ENCODE measurements around the gene SLCO4A1.

DNA sequence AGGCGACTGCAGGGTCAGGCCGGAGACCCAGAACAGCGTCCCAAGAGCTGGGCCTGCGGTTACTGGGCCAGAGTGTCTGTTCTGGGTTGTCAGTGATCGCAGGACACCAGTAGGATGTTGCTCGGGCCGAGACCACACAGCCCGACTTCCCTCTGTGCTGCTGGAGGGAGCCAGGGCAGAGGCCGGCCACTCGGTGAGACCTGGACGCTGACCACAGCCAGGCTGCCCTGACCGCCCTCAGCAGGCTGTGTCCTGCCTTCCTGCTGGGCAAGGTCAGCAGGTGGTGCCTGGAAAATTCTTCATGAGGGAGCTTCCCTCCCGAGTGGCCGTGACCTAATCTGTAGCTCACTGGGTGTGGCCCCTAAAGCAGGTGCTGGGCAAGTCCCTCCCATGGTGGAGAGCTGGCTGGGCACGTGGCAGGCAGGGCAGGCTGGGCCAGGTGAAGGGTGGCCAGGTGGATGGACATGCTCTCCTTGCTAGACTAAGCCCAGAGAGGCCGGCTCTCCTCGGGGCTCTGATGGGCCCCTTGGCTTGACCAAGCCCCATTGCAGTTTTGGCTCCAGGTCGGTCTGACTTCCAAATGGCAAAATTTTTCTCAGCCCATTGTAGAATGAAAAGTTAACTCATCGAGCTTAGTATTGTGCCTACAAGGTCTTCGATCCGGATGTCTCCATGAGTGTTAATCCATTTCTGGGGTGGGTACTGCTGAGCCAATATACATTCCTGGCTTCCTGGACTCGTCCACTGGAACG is 1.9 kb downstream of the SLCO4A1 start:
- TF ChIP-seq, protein P1, sequence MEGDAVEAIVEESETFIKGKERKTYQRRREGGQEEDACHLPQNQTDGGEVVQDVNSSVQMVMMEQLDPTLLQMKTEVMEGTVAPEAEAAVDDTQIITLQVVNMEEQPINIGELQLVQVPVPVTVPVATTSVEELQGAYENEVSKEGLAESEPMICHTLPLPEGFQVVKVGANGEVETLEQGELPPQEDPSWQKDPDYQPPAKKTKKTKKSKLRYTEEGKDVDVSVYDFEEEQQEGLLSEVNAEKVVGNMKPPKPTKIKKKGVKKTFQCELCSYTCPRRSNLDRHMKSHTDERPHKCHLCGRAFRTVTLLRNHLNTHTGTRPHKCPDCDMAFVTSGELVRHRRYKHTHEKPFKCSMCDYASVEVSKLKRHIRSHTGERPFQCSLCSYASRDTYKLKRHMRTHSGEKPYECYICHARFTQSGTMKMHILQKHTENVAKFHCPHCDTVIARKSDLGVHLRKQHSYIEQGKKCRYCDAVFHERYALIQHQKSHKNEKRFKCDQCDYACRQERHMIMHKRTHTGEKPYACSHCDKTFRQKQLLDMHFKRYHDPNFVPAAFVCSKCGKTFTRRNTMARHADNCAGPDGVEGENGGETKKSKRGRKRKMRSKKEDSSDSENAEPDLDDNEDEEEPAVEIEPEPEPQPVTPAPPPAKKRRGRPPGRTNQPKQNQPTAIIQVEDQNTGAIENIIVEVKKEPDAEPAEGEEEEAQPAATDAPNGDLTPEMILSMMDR (IDR thresholded peaks at IDR 0.05; ENCODE audit: poor library complexity): no peak
- TF ChIP-seq EZH2 (IDR thresholded peaks at IDR 0.05; ENCODE audit: borderline replicate concordance) (no peak), EZH2phosphoT487 (IDR thresholded peaks at IDR 0.05; ENCODE audit: low read depth, severe bottlenecking, unreplicated experiment) (no peak)
